Gastrocnemius medialis (tissue), 4 donors: Measurements from ENCODE around the gene F9. TPM values are rescaled to one million over a fixed set of nuclear protein-coding genes. Genes with fewer than 3 reads are reported as not detected.

Experiments used
- ATAC-seq, 2 donors: fragments of 150-250 bp; one replicate each; pipeline ENCODE4 v1.9.1; 2016
- DNase-seq, 2 donors: peaks; one replicate each; pipeline ENCODE4 v3.0.0-alpha.2; 2019
- H3K27ac ChIP-seq, 4 donors: fragments of 200-600 bp; sonication (generic); 1 replicate in 1 of 4; 2 replicates in 3 of 4; pipeline ENCODE4 v1.5.1; 2016 to 2018; ENCODE audit warnings: mild to moderate bottlenecking in 2 of 4, moderate library complexity in 1 of 4
- H3K27me3 ChIP-seq, 3 donors: fragments of 200-600 bp; sonication (generic) in 2 of 3; 1 replicate in 1 of 3; 2 replicates in 2 of 3; pipeline versions ENCODE4 v1.5.1 to v1.6.0; 2016 to 2019; ENCODE audit warnings: mild to moderate bottlenecking in 1 of 3, moderate library complexity in 1 of 3
- H3K36me3 ChIP-seq, 2 donors: fragments of 200-600 bp; sonication (generic) in 1 of 2; one replicate each; pipeline ENCODE4 v1.5.1; 2017 to 2018
- H3K4me1 ChIP-seq, 2 donors: fragments of 200-600 bp; sonication (generic) in 1 of 2; one replicate each; pipeline ENCODE4 v1.5.1; 2016 to 2017; ENCODE audit warnings: mild to moderate bottlenecking in 2 of 2
- H3K4me3 ChIP-seq, 4 donors: fragments of 200-600 bp; sonication (generic) in 3 of 4; 1 replicate in 1 of 4; 2 replicates in 3 of 4; pipeline ENCODE4 v1.5.1; 2016 to 2019; ENCODE audit warnings: mild to moderate bottlenecking in 2 of 4
- H3K9me3 ChIP-seq, 3 donors: fragments of 200-600 bp; sonication (generic) in 2 of 3; 1 replicate in 1 of 3; 2 replicates in 2 of 3; pipeline ENCODE4 v1.5.1; 2016 to 2019
- CTCF ChIP-seq, 5 experiments: fragments of 450-650 bp in 3 of 5; fragments of 200-600 bp in 2 of 5; sonication (generic) in 2 of 5; IDR thresholded peaks in 4 of 5; conservative IDR thresholded peaks in 1 of 5; 1 replicate in 4 of 5; 2 replicates in 1 of 5; pipeline ENCODE4 v1.5.1; 2016 to 2019; ENCODE audit warnings: antibody characterized with exemption in 5 of 5, mild to moderate bottlenecking in 3 of 5, moderate library complexity in 3 of 5
- POLR2A ChIP-seq, 2 donors: fragments of 450-650 bp; IDR thresholded peaks; one replicate each; pipeline ENCODE4 v1.6.1; 2017; ENCODE audit warnings: antibody characterized with exemption in 2 of 2, mild to moderate bottlenecking in 2 of 2, moderate library complexity in 2 of 2
- in situ Hi-C, 4 donors: fragments of 200-750 bp; cut with MboI; loops; one replicate each; pipeline versions ENCODE4 v1.15.0 to v1.8.0; 2017; ENCODE audit warnings: low sequenced_read_pairs in 4 of 4
- intact Hi-C: fragments of 100-400 bp; cut with DNase I; formaldehyde crosslinking; loops from one replicate; pipeline ENCODE4 v1.15.1; 2023; ENCODE audit warnings: low total_unique reads
- total RNA-seq, 4 donors: library from RNA; depleted of rRNA; stranded (reverse); fragments of >200 nt; gene quantifications; one replicate each; pipeline versions ENCODE4 v1.1.0 to v1.2.3, GENCODE V29; 2016

Gene F9
- total RNA-seq, 4 donors from 2014 or later: 0.46 to 0.53 TPM; not detected in 2

DNA sequence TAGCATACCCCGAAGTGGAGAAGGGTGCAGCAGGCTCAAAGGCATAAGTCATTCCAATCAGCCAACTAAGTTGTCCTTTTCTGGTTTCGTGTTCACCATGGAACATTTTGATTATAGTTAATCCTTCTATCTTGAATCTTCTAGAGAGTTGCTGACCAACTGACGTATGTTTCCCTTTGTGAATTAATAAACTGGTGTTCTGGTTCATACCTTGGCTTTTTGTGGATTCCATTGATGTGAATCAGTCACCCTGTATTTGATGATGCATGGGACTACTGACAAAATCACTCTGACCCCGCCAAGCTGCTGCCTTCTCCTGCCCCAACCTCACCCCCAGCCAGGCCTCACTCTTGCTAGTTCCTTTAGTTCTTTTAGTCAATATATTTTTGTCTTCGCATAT lies 32.7 kb downstream of the F9 start:
- no peaks in the 10 kb centered on the region for H3K36me3 ChIP-seq
- intact Hi-C loops: no loop called here
- no peak for ATAC-seq
- no peaks in the 10 kb centered on the region for H3K9me3 ChIP-seq
- no peaks in the 10 kb centered on the region for H3K27me3 ChIP-seq
- no peaks in the 10 kb centered on the region for H3K4me1 ChIP-seq
- H3K4me3 ChIP-seq: no peak overlapping the region
- TF ChIP-seq POLR2A (IDR thresholded peaks at IDR 0.05) (no peak), CTCF (IDR thresholded peaks at IDR 0.05 in 4 of 5, conservative IDR thresholded peaks at IDR 0.05 in 1 of 5) (no peak)
- no peak for DNase-seq
- H3K27ac ChIP-seq: no peak overlapping the region
- in situ Hi-C loops: loop anchor here in 3 of 4 donors (25.0 kb wide), 2 partner anchors 426 to 801 kb away; no protein-coding TSS in a partner anchor

GRCh38 chrX:139566981-139567380 lies 36.4 kb downstream of the F9 start:
- DNase-seq: no peak
- no peaks in the 10 kb centered on the region for H3K27me3 ChIP-seq
- H3K4me3 ChIP-seq: no peak overlapping the region
- TF ChIP-seq CTCF (IDR thresholded peaks at IDR 0.05 in 4 of 5, conservative IDR thresholded peaks at IDR 0.05 in 1 of 5): no peak
- TF ChIP-seq POLR2A (IDR thresholded peaks at IDR 0.05): no peak
- intact Hi-C loops (no loop called here), in situ Hi-C loops (loop anchor here in 3 of 4 donors (25.0 kb wide), 2 partner anchors 430 to 805 kb away; no protein-coding TSS in a partner anchor)
- H3K4me1 ChIP-seq: no peaks in the 10 kb centered on the region
- H3K27ac ChIP-seq: no peak overlapping the region
- H3K9me3 ChIP-seq: no peaks in the 10 kb centered on the region
- H3K36me3 ChIP-seq: no peaks in the 10 kb centered on the region
- ATAC-seq: no peak

DNA sequence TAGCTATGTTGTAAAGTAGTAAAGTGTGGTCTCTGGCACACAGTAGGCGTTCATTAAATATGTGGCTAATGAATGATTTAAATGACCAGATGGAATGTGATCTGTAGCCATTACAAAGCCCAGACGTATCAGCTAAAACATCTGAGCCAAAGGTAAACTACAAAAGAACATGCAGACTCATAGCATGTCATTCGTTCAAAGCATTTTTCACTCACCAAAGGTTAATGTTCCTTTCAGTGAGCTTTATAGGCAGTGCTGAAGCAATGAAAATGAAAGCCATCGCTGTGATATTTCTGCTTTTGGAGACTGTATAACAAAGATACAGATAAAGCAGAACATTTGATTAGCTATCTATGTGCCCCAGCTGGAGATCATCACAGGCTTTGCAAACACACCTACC lies 50.5 kb downstream of the F9 start:
- no peak for DNase-seq
- H3K27me3 ChIP-seq: no peaks in the 10 kb centered on the region
- no peak overlapping the region for H3K27ac ChIP-seq
- TF ChIP-seq POLR2A (IDR thresholded peaks at IDR 0.05) (no peak), CTCF (IDR thresholded peaks at IDR 0.05 in 4 of 5, conservative IDR thresholded peaks at IDR 0.05 in 1 of 5) (no peak)
- no peaks in the 10 kb centered on the region for H3K4me1 ChIP-seq
- H3K9me3 ChIP-seq: no peaks in the 10 kb centered on the region
- no peaks in the 10 kb centered on the region for H3K36me3 ChIP-seq
- no peak for ATAC-seq
- in situ Hi-C loops: no loop called here
- intact Hi-C loops: no loop called here
- no peak overlapping the region for H3K4me3 ChIP-seq

DNA sequence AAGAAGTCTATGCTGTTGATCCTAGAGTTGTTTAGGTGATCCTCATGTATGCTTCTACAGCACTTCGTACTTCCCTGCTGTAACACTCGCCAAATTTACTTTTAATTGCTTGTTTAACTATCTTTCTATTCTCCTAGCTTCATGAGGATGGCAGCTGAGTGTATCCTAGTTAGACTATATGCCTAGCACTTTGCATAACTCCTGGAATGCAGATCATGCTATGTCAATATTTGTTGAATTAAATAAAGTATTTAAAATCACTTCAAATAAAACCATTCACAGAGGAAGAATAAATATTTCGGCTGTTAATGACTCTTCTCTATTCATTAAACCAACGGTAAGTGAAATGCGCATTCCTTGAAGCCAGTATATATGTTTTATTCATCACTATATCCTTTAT lies 55.1 kb downstream of the F9 start:
- H3K4me3 ChIP-seq: no peak overlapping the region
- TF ChIP-seq CTCF (IDR thresholded peaks at IDR 0.05 in 4 of 5, conservative IDR thresholded peaks at IDR 0.05 in 1 of 5) (no peak), POLR2A (IDR thresholded peaks at IDR 0.05) (no peak)
- H3K4me1 ChIP-seq: no peaks in the 10 kb centered on the region
- no peak for DNase-seq
- no peak for ATAC-seq
- in situ Hi-C loops (no loop called here), intact Hi-C loops (no loop called here)
- no peak overlapping the region for H3K27ac ChIP-seq
- no peaks in the 10 kb centered on the region for H3K27me3 ChIP-seq
- H3K9me3 ChIP-seq: no peaks in the 10 kb centered on the region
- H3K36me3 ChIP-seq: no peaks in the 10 kb centered on the region

GRCh38 chrX:139596068-139596467 lies 65.5 kb downstream of the F9 start:
- ATAC-seq (no peak), DNase-seq (no peak)
- TF ChIP-seq CTCF (IDR thresholded peaks at IDR 0.05 in 4 of 5, conservative IDR thresholded peaks at IDR 0.05 in 1 of 5) (no peak), POLR2A (IDR thresholded peaks at IDR 0.05) (no peak)
- H3K36me3 ChIP-seq: no peaks in the 10 kb centered on the region
- H3K27me3 ChIP-seq: no peaks in the 10 kb centered on the region
- in situ Hi-C loops: no loop called here
- no peaks in the 10 kb centered on the region for H3K9me3 ChIP-seq
- intact Hi-C loops: no loop called here
- H3K4me1 ChIP-seq: no peaks in the 10 kb centered on the region
- no peak overlapping the region for H3K4me3 ChIP-seq
- H3K27ac ChIP-seq: no peak overlapping the region
